HL-60/S4 (cell line): ENCODE measurements around the gene ACTN2.

Source experiments
- in situ Hi-C: fragments of 300-500 bp; cut with MboI; formaldehyde crosslinking; loops from 2 replicates; pipeline ENCODE4 v1.14.3; 2022; ENCODE audit warnings: low sequenced_read_pairs

The ACTN2 gene

DNA sequence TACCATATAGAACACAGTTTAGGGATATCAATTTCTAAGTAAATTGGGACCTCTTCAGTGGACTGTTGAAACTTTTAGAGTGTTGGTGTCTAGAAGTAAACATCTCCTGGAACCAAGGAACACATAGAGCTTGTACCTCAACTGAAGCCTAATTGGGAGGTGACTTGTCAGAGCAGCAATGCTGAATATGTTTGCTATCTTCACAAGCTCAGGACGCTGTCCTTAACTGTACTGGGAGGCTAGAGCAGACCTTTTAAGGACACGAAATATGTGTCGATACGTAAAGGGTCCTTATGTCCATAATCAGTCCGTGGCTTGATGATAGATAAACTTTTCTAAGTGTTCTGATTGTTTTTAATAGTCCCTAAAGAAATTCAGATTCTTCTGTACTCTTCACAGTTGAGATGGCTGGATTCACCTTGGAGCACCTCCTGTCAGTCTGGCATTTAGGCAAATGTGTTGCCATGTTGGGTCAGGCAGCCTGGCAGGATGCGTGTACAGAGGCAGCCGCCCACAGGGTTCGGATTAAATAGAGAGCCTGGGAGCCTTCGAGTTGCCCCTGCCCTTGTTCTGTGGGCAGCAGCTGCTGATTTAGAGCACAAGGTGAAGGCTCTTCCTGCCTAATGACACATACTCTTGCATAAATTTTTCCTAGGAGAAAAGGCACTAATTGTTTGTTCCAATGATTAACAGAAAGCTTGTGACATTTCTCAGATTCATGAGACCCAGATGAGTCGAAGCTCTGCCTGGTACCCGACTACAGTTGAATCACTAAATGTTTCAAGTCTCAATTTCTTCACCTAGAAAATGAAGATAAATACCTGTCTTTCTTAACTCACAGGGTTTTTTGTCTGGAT is 3.6 kb downstream of the ACTN2 start:
- in situ Hi-C loops, result no loop called here

DNA sequence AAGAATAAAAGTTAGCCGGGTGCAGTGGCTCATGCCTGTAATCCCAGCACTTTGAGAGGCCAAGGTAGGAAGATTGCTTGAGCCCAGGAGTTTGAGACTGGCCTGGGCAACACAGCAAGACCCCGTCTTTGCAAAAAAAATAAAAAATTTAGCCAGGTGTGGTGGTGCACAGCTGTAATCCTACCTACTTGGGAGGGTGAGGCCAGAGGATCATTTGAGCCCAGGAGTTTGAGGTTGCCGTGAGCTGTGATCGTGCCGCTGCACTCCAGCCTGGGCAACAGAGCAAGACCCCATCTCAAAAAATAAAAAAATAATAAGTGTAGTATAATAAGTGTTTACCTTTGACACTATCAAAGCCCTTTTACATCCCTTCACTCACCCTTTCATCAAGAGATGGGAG is 5.0 kb downstream of the ACTN2 start:
- in situ Hi-C loops, result no loop called here

DNA sequence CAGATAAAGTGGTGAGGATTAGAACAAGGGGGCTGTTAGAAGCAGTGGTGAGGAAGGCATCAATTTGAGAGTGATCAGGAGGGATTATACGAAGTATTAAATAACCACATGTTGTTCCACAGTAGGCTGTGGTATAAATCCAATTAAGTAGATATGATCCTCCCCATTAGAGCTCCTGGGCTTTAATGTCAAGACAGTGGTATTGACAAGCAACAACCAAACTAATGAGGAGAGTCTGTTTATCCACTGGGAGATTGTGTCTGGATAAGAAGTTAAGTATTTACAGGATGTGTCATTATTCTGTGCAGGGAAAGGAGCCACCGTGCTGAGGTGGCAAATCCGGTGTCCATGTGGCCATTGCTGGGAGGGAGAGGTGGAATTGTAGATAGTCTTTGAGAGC is 5.8 kb downstream of the ACTN2 start:
- in situ Hi-C loops, result no loop called here

DNA sequence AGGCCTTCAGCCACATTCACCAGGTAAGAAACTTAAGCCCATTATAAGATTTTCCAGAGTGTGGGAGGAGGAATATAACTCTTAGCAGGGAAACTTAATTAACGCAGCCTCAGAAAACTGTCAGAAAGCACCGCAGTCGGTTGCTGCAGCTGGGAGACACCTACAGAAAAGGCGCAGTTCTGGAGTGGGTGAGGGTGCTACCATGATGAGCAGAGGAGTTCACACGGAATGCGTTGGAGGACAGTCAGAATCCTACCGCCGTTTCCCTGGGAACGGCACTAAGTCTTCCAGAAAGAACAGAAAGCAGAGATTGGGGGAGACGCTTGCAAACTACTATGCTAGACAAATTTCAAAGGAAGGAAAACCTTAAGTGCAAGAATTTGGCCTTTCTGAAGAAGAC is 6.4 kb downstream of the ACTN2 start:
- in situ Hi-C loops, result no loop called here

DNA sequence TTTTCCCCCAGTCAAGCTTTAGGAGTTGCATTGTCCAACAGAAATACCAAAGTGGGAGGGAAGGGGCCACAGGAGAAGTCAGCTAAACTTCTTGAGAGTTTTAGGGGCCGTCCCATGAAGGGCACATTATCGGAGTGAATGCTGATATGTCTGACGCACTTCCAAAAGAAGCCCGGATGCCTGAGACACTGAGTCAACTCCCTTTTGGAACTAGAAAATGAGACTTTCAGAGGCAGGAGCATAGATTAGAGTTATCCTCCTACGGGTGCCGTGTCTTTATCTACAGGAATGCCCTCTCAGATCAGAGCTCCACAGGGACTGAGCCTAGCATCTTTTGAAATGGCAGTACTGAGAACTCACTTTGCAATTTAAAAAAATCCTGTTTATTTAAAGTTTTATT is 13.1 kb downstream of the ACTN2 start:
- in situ Hi-C loops, result no loop called here

DNA sequence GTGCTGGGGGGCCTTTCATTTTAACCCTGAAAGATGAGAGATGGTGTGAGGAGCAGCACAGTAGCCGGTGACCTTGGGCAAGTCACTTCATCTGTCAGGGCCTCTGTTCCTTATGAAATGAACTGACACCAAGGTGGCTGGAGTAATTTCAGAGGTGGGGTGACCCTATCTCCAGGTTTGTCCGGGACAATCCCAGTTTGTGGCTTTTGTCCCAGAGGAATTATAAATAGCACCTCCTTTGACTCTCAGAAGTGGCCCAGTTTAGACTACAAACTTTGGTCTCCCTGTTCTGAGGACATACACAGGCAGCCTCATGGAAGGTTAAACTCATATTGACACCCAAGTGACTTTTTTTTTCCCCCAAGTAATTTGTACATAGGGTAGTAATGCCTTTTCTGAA is 14.6 kb downstream of the ACTN2 start:
- in situ Hi-C loops, result no loop called here

DNA sequence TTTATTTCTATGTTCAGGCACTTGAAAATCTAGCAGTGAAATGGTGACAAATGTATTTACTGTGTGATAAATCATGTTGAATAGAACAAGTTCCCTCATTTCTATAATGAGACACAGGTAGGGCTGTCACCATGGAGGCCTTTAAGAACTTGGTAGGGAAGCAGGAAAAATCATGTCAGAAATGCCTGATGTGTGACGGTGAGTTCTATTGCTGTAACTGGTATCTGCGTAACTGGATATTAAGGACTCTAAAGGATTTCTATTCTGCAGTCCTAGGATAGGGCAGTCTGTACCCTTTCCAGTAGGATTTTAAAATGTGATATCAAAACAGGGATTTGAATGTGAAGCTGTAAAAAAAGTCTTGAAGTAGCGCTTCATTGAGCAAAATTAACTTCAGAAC is 15.5 kb downstream of the ACTN2 start:
- in situ Hi-C loops, result no loop called here

DNA sequence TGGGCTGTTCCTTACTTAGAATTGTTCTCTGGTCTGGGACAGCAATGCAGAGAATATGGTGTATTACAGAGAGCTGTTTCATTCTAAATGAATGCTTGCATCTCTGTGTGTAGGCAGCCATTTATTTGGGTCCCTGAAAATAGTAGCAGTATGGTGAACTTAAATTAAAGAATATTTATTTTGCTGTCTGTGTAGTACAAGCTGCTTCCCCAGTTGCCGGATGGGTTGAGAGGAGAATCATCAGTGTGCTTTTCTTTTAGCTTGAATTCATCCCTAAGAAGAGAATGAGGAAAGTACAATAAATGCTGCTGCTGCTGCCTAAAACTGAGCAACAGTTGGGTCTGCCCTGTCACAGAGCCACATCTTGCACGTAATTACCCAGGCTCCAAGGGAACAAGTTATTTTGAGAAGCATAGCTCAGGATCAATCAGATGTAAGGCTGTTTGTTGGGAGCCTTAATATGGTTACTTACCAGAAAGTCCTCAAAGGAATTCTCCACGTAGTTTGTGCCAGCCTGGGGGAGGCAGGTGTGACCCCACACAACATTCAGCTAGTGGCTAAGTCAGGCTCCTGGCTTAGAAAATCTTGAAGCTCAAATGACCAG is 16.6 kb downstream of the ACTN2 start:
- in situ Hi-C loops, result no loop called here

DNA sequence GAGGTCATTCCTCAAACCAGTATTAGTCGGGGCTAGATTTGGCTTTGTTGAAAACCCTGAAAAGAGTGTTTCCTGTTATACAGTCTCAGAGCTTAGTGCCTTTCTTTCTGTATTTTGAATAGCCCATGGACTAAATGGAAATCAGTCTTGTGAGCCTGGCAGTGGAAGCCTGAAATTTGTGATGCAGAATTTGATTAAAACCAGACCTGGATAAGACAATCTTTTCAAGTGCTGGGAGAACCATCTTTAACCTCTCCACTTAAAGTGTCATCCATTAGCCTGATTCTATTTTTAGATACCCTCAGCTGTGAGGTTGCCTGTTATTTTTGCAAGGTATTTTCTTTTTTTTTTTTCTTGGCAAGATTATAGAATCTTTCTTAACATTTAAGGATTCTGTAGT is 19.5 kb downstream of the ACTN2 start:
- in situ Hi-C loops, result no loop called here

DNA sequence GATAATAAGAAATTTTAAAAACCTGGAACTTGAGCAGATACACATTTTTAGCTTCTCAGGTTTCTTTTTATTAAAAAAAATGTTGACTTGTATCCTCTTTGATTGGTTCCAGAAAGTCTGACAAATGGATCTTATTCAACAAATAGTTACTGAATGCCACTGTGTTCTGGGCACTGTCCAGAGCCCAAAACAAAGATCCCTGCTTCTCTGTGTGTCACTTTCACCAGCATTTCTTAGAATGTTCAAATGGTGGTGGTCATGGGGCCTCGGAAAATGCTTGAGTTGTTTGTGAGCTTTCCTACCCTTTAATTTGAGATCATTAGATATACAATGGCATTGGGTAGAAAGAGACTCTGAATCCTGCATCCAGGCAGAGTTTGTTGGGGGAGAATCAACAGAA is 19.9 kb downstream of the ACTN2 start:
- in situ Hi-C loops, result no loop called here

DNA sequence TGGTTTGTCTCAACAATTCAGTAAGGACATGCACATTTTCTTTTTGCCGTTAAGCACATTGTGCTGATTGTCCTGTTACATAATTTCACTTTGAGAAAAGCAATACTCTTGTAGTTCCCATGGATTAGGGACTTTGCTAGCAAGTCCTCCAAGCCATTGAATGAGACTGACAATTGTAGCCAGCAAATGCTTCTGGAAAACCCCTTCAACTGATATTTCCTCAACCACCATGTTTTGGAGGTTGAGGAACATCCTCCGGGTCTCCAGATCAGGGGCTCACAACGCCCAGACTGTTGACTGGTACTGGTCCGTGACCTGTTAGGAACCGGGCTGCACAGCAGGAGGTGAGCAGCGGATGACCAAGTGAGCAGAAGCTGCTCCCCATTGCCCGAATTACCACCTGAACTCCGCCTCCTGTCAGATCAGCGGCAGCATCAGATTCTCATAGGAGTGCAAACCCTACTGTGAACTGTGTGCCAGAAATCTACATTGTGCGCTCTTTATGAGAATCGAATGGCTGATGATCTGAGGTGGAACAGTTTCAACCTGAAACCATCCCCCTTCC is 24.1 kb downstream of the ACTN2 start:
- in situ Hi-C loops, result no loop called here

DNA sequence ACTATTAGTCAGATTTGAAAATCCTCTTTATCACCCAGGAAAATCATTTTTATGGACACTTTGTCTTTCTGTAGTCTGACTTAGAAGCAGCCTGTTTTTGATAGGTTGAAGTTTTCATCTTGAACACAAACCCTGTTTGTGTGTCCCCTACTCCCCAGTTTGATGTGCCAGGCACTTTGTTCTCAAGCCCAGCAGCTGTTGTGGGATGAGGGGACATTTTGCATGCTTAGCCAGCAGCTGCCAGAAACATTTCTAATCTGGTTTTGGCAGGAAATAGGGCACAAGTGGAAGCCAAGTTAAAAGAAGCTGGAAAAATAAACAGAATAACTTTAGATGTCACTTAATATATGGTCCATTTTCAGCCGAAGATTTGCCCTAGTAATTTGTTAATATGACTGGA is 29.9 kb downstream of the ACTN2 start:
- in situ Hi-C loops, result no loop called here

DNA sequence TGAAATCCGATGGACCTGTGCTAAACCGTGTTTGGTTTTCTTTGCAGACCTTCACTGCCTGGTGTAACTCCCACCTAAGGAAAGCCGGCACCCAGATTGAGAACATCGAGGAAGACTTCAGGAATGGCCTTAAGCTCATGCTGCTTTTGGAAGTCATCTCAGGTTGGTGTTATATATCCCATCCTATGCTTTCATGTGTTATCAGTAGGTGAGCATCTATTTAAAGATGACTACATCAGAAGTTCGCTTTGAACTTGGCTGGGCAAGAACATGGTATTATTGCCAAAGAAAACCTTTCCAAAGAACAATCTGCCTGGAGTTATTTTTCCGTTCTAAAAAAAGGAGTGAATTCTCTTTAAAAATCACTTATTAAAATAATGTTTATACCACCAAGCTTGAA is 31.5 kb downstream of the ACTN2 start:
- in situ Hi-C loops, result no loop called here

DNA sequence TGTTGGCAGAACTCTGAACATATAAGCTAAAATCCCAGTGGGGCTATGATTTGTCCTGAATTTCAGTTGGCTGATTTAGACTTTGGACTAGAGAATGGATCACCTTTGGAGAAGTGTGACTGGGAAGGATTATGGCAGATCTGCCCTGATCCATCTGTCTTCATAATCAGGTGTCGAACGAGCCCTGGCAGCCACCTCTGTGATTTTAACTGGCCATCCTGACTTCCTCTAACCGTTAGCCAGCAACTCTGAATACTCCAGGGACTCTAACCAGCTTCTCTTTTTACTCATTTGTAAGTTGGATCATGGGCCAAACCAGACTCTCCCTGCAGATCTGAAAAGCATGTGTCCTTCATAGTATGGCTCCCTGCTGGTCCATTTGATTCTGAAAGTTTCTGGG is 32.0 kb downstream of the ACTN2 start:
- in situ Hi-C loops, result no loop called here

DNA sequence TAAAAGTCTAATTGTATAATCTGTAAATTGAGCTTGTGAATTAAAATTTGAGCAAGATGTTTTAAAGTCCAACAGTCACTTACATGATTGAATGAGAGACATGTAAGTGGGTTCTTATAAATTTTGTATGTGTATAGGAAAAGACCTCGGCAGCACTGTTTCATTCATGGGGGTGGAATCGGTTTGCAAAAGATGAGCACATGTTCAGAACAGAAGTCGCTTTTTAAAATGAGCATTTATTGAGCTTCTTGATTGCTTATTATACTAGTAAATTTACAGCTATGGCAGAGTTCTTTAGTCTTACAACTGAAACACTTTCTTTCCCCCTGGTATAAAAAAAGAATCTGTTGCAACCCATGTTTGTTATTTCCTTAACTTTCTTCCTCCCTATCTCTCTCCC is 33.9 kb downstream of the ACTN2 start:
- in situ Hi-C loops, result no loop called here

DNA sequence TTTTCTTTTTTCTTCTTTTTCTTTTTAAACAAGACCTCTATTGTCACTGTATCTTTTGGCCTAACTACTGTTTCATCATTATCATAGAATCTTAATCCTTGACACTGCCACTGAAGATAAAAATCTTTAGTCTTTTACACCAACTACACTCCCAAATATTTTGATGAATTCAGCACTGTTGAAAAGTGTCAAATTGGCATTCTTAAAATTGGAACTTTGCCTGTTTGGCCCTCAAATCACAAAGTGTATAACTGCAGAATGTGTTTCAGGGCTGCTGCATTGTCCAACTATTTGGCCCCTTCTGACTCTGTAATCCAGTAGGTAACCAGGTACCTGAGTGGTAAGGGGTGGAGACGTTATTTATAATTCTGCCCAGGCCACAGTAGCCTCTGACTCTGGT is 34.3 kb downstream of the ACTN2 start:
- in situ Hi-C loops, result no loop called here

DNA sequence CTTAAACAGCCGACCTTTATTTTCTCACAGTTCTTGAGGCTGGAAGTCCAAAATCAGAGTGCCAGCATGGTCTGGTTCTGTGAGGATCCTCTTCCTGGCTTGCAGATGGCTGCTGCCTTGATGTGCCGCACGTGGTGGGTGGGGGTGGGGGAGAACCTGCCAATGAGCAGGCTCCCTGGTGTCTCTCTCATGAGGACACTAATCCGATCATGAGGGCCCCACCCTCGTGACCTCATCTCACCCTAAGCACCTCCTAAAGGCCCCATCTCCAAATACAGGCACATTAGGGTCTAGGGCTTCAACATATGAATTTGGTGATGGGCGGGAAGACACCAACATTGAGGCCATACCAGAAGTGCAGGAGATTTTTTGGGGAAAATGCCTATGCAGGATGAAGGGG is 37.8 kb downstream of the ACTN2 start:
- in situ Hi-C loops, result no loop called here

DNA sequence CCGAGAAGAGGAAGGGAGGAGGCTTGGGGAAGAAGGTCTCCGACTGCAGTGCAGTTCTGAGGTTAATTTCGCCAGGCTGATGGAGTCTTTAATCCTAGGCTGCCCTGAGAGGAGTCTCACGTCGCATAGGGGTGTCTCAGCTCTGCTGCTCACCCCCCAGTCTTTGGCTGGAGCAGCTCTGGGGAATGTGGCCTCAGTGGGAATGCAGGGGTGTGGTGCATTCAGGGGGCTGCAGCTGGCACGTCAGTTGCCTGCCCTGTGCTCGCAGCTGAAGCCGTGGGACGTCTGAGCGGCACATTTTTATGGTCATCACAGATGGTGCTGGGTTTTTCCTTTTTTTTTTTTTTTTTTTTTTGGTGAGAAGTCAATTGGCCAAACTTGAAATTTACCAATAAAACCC is 38.2 kb downstream of the ACTN2 start:
- in situ Hi-C loops, result no loop called here

DNA sequence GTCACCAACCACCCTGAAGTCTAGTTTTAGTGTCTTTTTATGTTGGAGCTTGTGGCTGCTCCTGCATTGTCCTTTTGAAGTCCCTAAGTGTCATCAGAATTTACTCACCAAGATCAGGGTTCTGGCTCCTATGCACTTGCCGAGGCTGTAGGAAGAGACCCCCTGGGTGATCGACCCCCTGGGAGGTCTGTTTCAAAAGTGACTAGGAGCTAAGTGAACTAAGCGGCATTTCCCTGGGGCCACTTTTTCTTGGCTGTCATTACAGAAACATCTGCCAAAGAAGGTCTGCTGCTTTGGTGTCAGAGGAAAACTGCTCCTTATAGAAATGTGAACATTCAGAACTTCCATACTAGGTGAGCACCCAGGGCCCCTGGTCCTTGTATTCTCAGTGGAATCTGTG is 39.4 kb downstream of the ACTN2 start:
- in situ Hi-C loops, result no loop called here

DNA sequence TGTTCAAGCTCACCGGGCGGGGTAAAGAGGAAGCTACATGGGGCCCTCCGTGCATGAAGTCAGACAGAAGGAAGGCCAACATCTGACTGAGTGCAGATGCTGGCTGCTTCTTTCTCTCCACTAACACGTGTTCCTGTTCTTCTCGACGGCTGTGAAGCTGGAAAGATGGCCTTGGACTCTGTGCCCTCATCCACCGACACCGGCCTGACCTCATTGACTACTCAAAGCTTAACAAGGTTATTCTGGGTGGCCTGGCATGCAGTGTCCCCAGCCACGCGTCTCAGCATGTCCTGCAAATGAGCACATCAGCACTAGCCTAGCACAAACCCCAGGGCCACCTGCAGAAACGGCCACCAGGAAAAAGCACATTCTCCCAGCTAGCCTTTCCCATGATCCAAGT is 41.2 kb downstream of the ACTN2 start:
- in situ Hi-C loops, result no loop called here

DNA sequence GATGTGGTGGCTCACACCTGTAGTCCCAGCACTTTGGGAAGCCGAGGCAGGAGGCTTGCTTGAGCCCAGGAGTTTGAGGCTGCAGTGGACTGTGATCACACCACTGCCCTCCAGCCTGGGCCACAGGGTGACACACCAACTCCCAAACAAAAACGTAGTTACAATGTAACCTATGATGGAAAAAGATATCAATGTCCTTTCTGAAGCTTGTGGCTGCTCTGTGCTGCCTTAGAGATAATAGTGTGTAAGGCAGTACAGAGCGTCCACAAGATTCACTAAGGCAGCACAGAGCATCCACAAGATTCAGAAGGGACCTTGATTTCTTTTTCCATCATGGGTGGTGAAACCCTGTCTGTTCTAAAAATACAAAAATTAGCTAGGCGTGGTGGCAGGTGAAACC is 42.5 kb downstream of the ACTN2 start:
- in situ Hi-C loops, result no loop called here

DNA sequence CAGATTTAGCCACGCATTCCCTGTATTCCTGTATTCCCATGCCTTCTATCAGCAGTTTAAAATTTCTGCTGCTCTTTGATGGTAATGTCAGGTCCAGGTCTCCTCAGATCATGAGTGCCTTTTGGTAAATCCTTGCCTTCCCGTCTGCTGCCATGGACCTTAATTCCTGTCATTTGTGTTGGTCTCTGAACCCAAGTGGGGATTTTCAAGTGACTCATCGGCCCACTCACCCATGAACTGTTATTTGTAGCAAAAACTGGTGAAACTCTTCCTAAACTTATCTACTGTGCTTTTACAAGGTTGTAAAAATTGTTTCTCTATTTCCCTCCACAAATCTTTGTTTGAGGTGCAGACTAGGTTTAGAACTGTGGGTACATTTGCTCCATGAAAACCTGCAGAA is 47.4 kb downstream of the ACTN2 start:
- in situ Hi-C loops, result no loop called here
